Left lung (tissue), 14 donors: Measurements from ENCODE around the gene UEVLD. TPM values are rescaled to one million over a fixed set of nuclear protein-coding genes. Genes with fewer than 3 reads are reported as not detected.

Experiments used
- ATAC-seq: fragments of 200-7000 bp; cut with Tn5 transposase; one replicate; pipeline ENCODE4 v1.9.1; 2020; ENCODE audit warnings: moderate library complexity
- DNase-seq, 4 donors: peaks; one replicate each; pipeline ENCODE4 v3.0.0-alpha.2; 2013 to 2020
- H3K27ac ChIP-seq, 2 donors: fragments of 200-600 bp; sonication (generic) in 1 of 2; one replicate each; pipeline versions ENCODE4 v1.5.0 to v1.8.0; 2020 to 2021
- H3K27me3 ChIP-seq, 2 donors: fragments of 200-600 bp; sonication (generic) in 1 of 2; one replicate each; pipeline versions ENCODE4 v1.5.0 to v1.8.0; 2020 to 2021
- H3K36me3 ChIP-seq, 2 donors: fragments of 200-600 bp; sonication (generic) in 1 of 2; one replicate each; pipeline versions ENCODE4 v1.5.0 to v1.8.0; 2020 to 2021
- H3K4me1 ChIP-seq, 2 donors: fragments of 200-600 bp; one replicate each; pipeline ENCODE4 v1.8.0; 2021
- H3K4me3 ChIP-seq, 2 donors: fragments of 200-600 bp; sonication (generic) in 1 of 2; one replicate each; pipeline versions ENCODE4 v1.5.0 to v1.8.0; 2020 to 2021; ENCODE audit warnings: mild to moderate bottlenecking in 1 of 2
- H3K9me3 ChIP-seq, 2 donors: fragments of 200-600 bp; sonication (generic) in 1 of 2; one replicate each; pipeline versions ENCODE4 v1.5.0 to v1.8.0; 2020 to 2021
- intact Hi-C, 2 donors: fragments of 100-400 bp; cut with DNase I; formaldehyde crosslinking; loops; one replicate each; pipeline versions ENCODE4 v1.11.2 to v1.14.2; 2022
- long read RNA-seq, 12 donors: library from polyadenylated mRNA in 2 of 12; unstranded in 2 of 12; transcript quantifications; one replicate each; pipeline ENCODE4 v2.0.0 and lab custom pipeline, GENCODE V29; 2019 to 2026
- polyA plus RNA-seq, 6 donors: library from polyadenylated mRNA; unstranded; fragments of 120-200 nt; gene quantifications; one replicate each; pipeline ENCODE4 v1.2.1, GENCODE V29; 2013; ENCODE audit not compliant: insufficient read length in 6 of 6
- total RNA-seq, 2 donors: library from RNA; stranded (reverse); fragmentation: NEBNext Ultra II Directional; extraction: Animal tissue kit (Norgen Biotek cat#: 25700); gene quantifications; one replicate each; pipeline ENCODE4 v1.2.1, GENCODE V29; 2021
- TF ChIP-seq, protein P1 (sequence below), 2 donors: fragments of 200-600 bp; sonication (generic) in 1 of 2; IDR thresholded peaks; one replicate each; pipeline versions ENCODE4 v1.5.0 to v1.8.0; 2021; ENCODE audit warnings: antibody characterized with exemption in 2 of 2
- donor health status: DM: no; HTN: yes; CAD: no.
- donor health status: DM: no; HTN: no; CAD: no.

UEVLD gene
- total RNA-seq (10 to 100 TPM; 22.3 to 25.3 TPM), polyA plus RNA-seq (10 to 100 TPM; 17.1 to 20.6 (median 20.4) TPM)
- long read RNA-seq, donor 1, full-length matches to known transcripts = 8 of 8 reads
- long read RNA-seq, donor 1, partial matches to known transcripts = 0 of 8 reads
- long read RNA-seq, donor 1, other reads (novel, unspliced or antisense) = 0 of 8 reads
- long read RNA-seq, donor 2, full-length matches to known transcripts = 5 of 5 reads
- long read RNA-seq, donor 2, partial matches to known transcripts = 0 of 5 reads
- long read RNA-seq, donor 2, other reads (novel, unspliced or antisense) = 0 of 5 reads
- long read RNA-seq, donor 3, full-length matches to known transcripts = 4 of 4 reads
- long read RNA-seq, donor 3, partial matches to known transcripts = 0 of 4 reads
- long read RNA-seq, donor 3, other reads (novel, unspliced or antisense) = 0 of 4 reads
- long read RNA-seq, donor 4, full-length matches to known transcripts = 1 of 1 reads
- long read RNA-seq, donor 4, partial matches to known transcripts = 0 of 1 reads
- long read RNA-seq, donor 4, other reads (novel, unspliced or antisense) = 0 of 1 reads
- long read RNA-seq, donor 5, full-length matches to known transcripts = 3 of 3 reads
- long read RNA-seq, donor 5, partial matches to known transcripts = 0 of 3 reads
- long read RNA-seq, donor 5, other reads (novel, unspliced or antisense) = 0 of 3 reads
- long read RNA-seq, donor 6, full-length matches to known transcripts = 3 of 3 reads
- long read RNA-seq, donor 6, partial matches to known transcripts = 0 of 3 reads
- long read RNA-seq, donor 6, other reads (novel, unspliced or antisense) = 0 of 3 reads
- long read RNA-seq, donor 7, full-length matches to known transcripts = 4 of 4 reads
- long read RNA-seq, donor 7, partial matches to known transcripts = 0 of 4 reads
- long read RNA-seq, donor 7, other reads (novel, unspliced or antisense) = 0 of 4 reads
- long read RNA-seq, donor 8, full-length matches to known transcripts = 4 of 4 reads
- long read RNA-seq, donor 8, partial matches to known transcripts = 0 of 4 reads
- long read RNA-seq, donor 8, other reads (novel, unspliced or antisense) = 0 of 4 reads
- long read RNA-seq, donor 9 = 0 reads
- long read RNA-seq, donor 10 = 0 reads
- long read RNA-seq, donor 11, full-length matches to known transcripts = 3 of 3 reads
- long read RNA-seq, donor 11, partial matches to known transcripts = 0 of 3 reads
- long read RNA-seq, donor 11, other reads (novel, unspliced or antisense) = 0 of 3 reads
- long read RNA-seq, donor 12, full-length matches to known transcripts = 4 of 4 reads
- long read RNA-seq, donor 12, partial matches to known transcripts = 0 of 4 reads
- long read RNA-seq, donor 12, other reads (novel, unspliced or antisense) = 0 of 4 reads

- H3K36me3 ChIP-seq = no peaks in the 10 kb centered on the region
- intact Hi-C loops = no loop called here
- peak; percentile 98 for ATAC-seq
- peak within 1 kb of the TSS; percentile 81 to 86 for H3K27ac ChIP-seq
- TF ChIP-seq, protein P1, sequence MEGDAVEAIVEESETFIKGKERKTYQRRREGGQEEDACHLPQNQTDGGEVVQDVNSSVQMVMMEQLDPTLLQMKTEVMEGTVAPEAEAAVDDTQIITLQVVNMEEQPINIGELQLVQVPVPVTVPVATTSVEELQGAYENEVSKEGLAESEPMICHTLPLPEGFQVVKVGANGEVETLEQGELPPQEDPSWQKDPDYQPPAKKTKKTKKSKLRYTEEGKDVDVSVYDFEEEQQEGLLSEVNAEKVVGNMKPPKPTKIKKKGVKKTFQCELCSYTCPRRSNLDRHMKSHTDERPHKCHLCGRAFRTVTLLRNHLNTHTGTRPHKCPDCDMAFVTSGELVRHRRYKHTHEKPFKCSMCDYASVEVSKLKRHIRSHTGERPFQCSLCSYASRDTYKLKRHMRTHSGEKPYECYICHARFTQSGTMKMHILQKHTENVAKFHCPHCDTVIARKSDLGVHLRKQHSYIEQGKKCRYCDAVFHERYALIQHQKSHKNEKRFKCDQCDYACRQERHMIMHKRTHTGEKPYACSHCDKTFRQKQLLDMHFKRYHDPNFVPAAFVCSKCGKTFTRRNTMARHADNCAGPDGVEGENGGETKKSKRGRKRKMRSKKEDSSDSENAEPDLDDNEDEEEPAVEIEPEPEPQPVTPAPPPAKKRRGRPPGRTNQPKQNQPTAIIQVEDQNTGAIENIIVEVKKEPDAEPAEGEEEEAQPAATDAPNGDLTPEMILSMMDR (IDR thresholded peaks at IDR 0.05) = peak in 1 of 2 donors; percentile 5
- no peaks in the 10 kb centered on the region for H3K27me3 ChIP-seq
- peaks cover 21 to 36% of the 10 kb centered on the region in 2 donors for H3K4me1 ChIP-seq
- no peaks in the 10 kb centered on the region for H3K9me3 ChIP-seq
- H3K4me3 ChIP-seq = peak within 1 kb of the TSS; percentile 85 to 93
- DNase-seq = peak; percentile 85 to 95 (median 91)
Observed at GRCh38 chr11:18588297-18589252, at the start of gene UEVLD. TSS of gene UEVLD (minus strand) at chr11:18588734. CDS start at chr11:18588654, 80 bp downstream.

- peak; percentile 98 to 100 (median 100) for DNase-seq
- H3K4me1 ChIP-seq = peaks cover 12 to 20% of the 10 kb centered on the region in 2 donors
- intact Hi-C loops = no loop called here
- no peaks in the 10 kb centered on the region for H3K36me3 ChIP-seq
- TF ChIP-seq, protein P1 (IDR thresholded peaks at IDR 0.05) = peak; percentile 4 to 20
- H3K4me3 ChIP-seq = peak within 1 kb of the TSS; percentile 61 to 79
- ATAC-seq = peak; percentile 99
- H3K9me3 ChIP-seq = no peaks in the 10 kb centered on the region
- peak within 1 kb of the TSS; percentile 94 for H3K27ac ChIP-seq
- peaks cover 0 to 4% of the 10 kb centered on the region in 2 donors for H3K27me3 ChIP-seq
Observed at GRCh38 chr11:18634140-18635032, 45.9 kb upstream of the UEVLD start, which contains the start of gene SPTY2D1. TSS of gene SPTY2D1 (minus strand) at chr11:18634342. CDS start at chr11:18634257, 85 bp downstream.

DNA sequence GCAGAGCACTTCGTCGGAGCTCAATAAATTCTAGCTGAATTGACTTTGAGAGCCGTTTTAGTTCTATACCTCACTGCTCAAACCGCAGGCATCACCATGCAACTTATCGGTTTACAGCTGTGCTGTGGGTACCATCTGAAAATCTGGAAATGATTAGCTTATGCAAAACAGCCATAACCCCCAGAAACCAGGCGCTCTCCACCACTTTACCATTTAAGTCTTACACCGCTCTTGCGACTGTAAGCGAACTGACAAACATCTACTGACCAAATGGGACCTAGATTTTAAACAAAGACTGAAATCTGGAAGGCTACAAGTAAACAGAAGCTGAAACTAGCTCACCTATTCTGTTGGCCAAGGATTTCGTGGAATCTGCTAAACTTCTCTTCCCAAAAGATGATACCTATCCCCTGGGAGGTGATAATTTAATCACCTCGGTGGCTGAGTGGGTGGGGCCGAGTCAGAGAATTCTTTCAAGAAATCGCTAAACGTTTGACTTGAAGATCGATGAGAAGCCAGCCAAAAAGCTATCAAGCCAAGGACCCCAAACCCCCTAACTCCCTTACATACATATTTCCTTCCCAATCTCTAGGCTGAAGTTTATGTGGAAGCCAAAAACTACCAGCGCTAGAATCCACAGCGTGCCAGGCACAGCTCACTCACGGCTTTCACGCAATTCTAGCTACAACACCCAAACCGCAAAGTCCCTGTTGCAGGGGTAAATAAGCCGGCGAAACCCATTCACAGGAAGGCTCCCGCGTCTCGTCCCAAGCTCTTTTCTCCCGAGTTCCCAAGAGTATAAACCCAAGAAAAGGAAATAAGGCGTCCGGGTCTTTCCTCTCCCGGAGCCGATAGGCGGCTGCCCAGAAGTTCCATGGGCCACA is 45.0 kb upstream of the UEVLD start:
- peak overlapping the region; percentile 94 for H3K27ac ChIP-seq
- no peaks in the 10 kb centered on the region for H3K9me3 ChIP-seq
- peaks cover 0 to 4% of the 10 kb centered on the region in 2 donors for H3K27me3 ChIP-seq
- H3K36me3 ChIP-seq = no peaks in the 10 kb centered on the region
- DNase-seq = no peak
- intact Hi-C loops = no loop called here
- no peak for ATAC-seq
- TF ChIP-seq, protein P1 (IDR thresholded peaks at IDR 0.05) = no peak
- peak overlapping the region; percentile 61 to 79 for H3K4me3 ChIP-seq
- H3K4me1 ChIP-seq = peaks cover 12 to 20% of the 10 kb centered on the region in 2 donors
